GM23338 (cell line): Measurements from ENCODE around the gene TCF20. TPM values are rescaled to one million over a fixed set of nuclear protein-coding genes. Genes with fewer than 3 reads are reported as not detected.

ENCODE experiments used
- ATAC-seq: fragments of 200-7000 bp; cut with Tn5 transposase; 3 replicates; pipeline ENCODE4 v1.9.1; 2020
- DNase-seq: peaks from one replicate; pipeline ENCODE4 v3.0.0-alpha.2; 2015; ENCODE audit warnings: low spot score
- H2AFZ ChIP-seq: fragments of 200-600 bp; sonication (generic); 2 replicates; pipeline ENCODE4 v1.8.0; 2016; ENCODE audit warnings: antibody characterized with exemption, mild to moderate bottlenecking, moderate library complexity
- H3F3A ChIP-seq: fragments of 200-600 bp; sonication (generic); replicated peaks from 2 replicates; pipeline ENCODE4 v1.8.0; 2017; ENCODE audit warnings: antibody characterized with exemption, mixed run types, low read depth
- H3K27ac ChIP-seq: fragments of 200-600 bp; sonication (generic); 2 replicates; pipeline ENCODE4 v1.6.1; 2016; ENCODE audit warnings: low read depth
- H3K27me3 ChIP-seq: fragments of 200-600 bp; sonication (generic); 2 replicates; pipeline ENCODE4 v1.8.0; 2016; ENCODE audit warnings: mild to moderate bottlenecking, mixed run types, moderate library complexity; ENCODE audit not compliant: insufficient read depth
- H3K36me3 ChIP-seq: fragments of 200-600 bp; sonication (generic); 2 replicates; pipeline ENCODE4 v1.8.0; 2016; ENCODE audit warnings: mild to moderate bottlenecking; ENCODE audit not compliant: insufficient read depth
- H3K4me1 ChIP-seq: fragments of 200-600 bp; sonication (generic); 2 replicates; pipeline ENCODE4 v1.8.0; 2016; ENCODE audit warnings: mild to moderate bottlenecking, moderate library complexity; ENCODE audit not compliant: insufficient read depth
- H3K4me2 ChIP-seq: fragments of 200-600 bp; sonication (generic); 2 replicates; pipeline ENCODE4 v1.7.1; 2017; ENCODE audit warnings: mixed run types
- H3K4me3 ChIP-seq: fragments of 200-600 bp; sonication (generic); 2 replicates; pipeline ENCODE4 v1.6.1; 2016; ENCODE audit warnings: mixed run types
- H3K79me2 ChIP-seq: fragments of 200-600 bp; sonication (generic); replicated peaks from 2 replicates; pipeline ENCODE4 v1.8.0; 2017; ENCODE audit warnings: mild to moderate bottlenecking; ENCODE audit not compliant: insufficient read depth
- H3K9me2 ChIP-seq: fragments of 200-600 bp; sonication (generic); 2 replicates; pipeline ENCODE4 v1.8.0; 2017; ENCODE audit not compliant: insufficient read depth
- H4K20me1 ChIP-seq: fragments of 200-600 bp; sonication (generic); replicated peaks from 2 replicates; pipeline ENCODE4 v1.8.0; 2017; ENCODE audit warnings: mild to moderate bottlenecking; ENCODE audit not compliant: insufficient read depth
- H3K27ac Mint-ChIP-seq: 2 replicates; pipeline ENCODE4 v1.8.0; 2020; ENCODE audit warnings: inconsistent platforms, mild to moderate bottlenecking, moderate library complexity, mixed read lengths
- H3K27me3 Mint-ChIP-seq: 3 replicates; pipeline ENCODE4 v1.8.0; 2022; ENCODE audit warnings: low read depth, mild to moderate bottlenecking, moderate library complexity, mixed read lengths, inconsistent platforms; ENCODE audit not compliant: insufficient read depth, poor library complexity
- H3K36me3 Mint-ChIP-seq: 3 replicates; pipeline ENCODE4 v1.8.0; 2021; ENCODE audit warnings: low read depth, mild to moderate bottlenecking, inconsistent platforms, moderate library complexity, mixed read lengths
- H3K4me1 Mint-ChIP-seq: 3 replicates; pipeline ENCODE4 v1.8.0; 2020; ENCODE audit warnings: mild to moderate bottlenecking, inconsistent platforms, mixed read lengths
- H3K4me3 Mint-ChIP-seq: 3 replicates; pipeline ENCODE4 v1.8.0; 2021; ENCODE audit warnings: moderate library complexity, mild to moderate bottlenecking, inconsistent platforms, mixed read lengths
- H3K9me3 Mint-ChIP-seq: 3 replicates; pipeline ENCODE4 v1.8.0; 2020; ENCODE audit warnings: moderate library complexity, mild to moderate bottlenecking, inconsistent platforms, mixed read lengths
- CREB1 ChIP-seq: fragments of 250-450 bp; sonication (Bioruptor Pico); IDR thresholded peaks from 2 replicates; pipeline ENCODE4 v1.5.0; 2020; ENCODE audit warnings: low read depth, mild to moderate bottlenecking, moderate library complexity
- ETS1 ChIP-seq: IDR thresholded peaks from 2 replicates; pipeline ENCODE4 v1.6.1; 2016; ENCODE audit warnings: antibody characterized with exemption
- EZH2 ChIP-seq: fragments of 200-600 bp; sonication (generic); IDR thresholded peaks from one replicate; pipeline ENCODE4 v1.8.0; 2017; ENCODE audit warnings: antibody characterized with exemption, mild to moderate bottlenecking, low read depth; ENCODE audit not compliant: unreplicated experiment
- REST ChIP-seq: IDR thresholded peaks from one replicate; pipeline ENCODE4 v1.6.1; 2018; ENCODE audit warnings: antibody characterized with exemption; ENCODE audit not compliant: unreplicated experiment
- ZNF462 ChIP-seq: fragments of 250-450 bp; sonication (Bioruptor Pico); IDR thresholded peaks from 2 replicates; pipeline ENCODE4 v1.5.0; 2020; ENCODE audit warnings: mild to moderate bottlenecking, moderate library complexity
- polyA plus RNA-seq: library from polyadenylated mRNA; unstranded; fragments of >200 nt; fragmentation: Nextera tagmentation; extraction: Ambion mirVana; gene quantifications from 2 replicates; pipeline ENCODE4 v1.2.1, GENCODE V29; 2016
- total RNA-seq: library from RNA; depleted of rRNA; stranded (reverse); fragments of >200 nt; shearing (Covaris generic); gene quantifications from 2 replicates; pipeline ENCODE4 v1.2.3, GENCODE V29; 2014

Gene TCF20
- total and polyA plus RNA-seq, 2 experiments from 2014 or later, result 6.4 to 68.7 TPM

DNA sequence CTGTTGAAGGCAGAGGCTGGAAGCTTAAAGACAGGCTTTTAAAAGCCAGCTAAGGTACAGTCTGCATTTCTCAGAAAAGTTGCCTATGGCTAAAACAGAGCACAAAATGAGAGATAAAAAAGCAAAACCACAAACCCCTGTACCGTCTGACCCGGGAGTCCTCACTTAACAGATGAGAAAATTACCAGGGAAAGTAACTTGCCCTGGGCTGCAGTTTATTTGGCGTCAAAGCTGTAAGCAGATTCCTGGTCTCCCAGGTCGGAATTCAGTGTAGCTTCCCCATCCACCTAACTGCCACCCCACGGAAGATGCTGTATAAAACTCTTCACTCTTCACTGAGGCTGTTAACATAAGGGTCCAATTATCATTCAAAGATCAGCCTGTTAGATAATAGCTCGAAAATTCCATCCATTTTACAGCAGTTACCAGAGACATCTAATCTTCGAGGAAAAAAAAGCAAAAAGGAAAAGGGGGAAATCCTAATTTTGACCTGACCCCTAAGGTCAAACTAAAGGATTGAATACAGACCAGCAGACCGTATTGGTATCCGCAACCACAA, 1.5 kb downstream of the TCF20 start (continued):
- no peak for TF ChIP-seq ZNF462

- DNase-seq (no peak), ATAC-seq (no peak)
- no peaks in the 10 kb centered on the region; the same call in 2 of the 3 replicates for H3K9me3 Mint-ChIP-seq
- Histone ChIP-seq H3K36me3 (no peaks in the 10 kb centered on the region), H3F3A (no peaks in the 10 kb centered on the region), H4K20me1 (peaks cover 88% of the 10 kb centered on the region), H3K27me3 (peaks cover 28% of the 10 kb centered on the region), H3K9me2 (no peaks in the 10 kb centered on the region), H3K79me2 (peaks cover 89% of the 10 kb centered on the region), H2AFZ (no peak overlapping the region), H3K27ac (no peak overlapping the region), H3K4me1 (peaks cover 20% of the 10 kb centered on the region), H3K4me3 (no peak overlapping the region), H3K4me2 (0 out of 2 replicates have a peak overlapping the region, but pooled peaks have one; percentile 12)
- no peaks in the 10 kb centered on the region; the same call in 2 of the 3 replicates for H3K36me3 Mint-ChIP-seq
- no peak overlapping the region for H3K27ac Mint-ChIP-seq
- H3K4me1 Mint-ChIP-seq, result peaks cover 28% of the 10 kb centered on the region
- no peak overlapping the region for H3K4me3 Mint-ChIP-seq
- H3K27me3 Mint-ChIP-seq, result peaks cover 18% of the 10 kb centered on the region
- TF ChIP-seq CREB1 (CRISPR knock-in tag), result no peak
- no peak for TF ChIP-seq EZH2
- TF ChIP-seq REST, result no peak
- TF ChIP-seq ETS1, result no peak
Measured at GRCh38 chr22:42265321-42265720, 5.1 kb downstream of the TCF20 start.
